Nephron (organoid): ENCODE measurements around the gene CDHR4.
"Not testable (repeated sequence)": the region's sequence is repeated elsewhere in the genome, so short reads cannot be mapped to it uniquely, and the experiment has no call there.

Experiments
- H3K27ac Mint-ChIP-seq, 3 experiments: 2 replicates each; pipeline ENCODE4 v1.8.0; 2020; ENCODE audit warnings: mixed read lengths in 3 of 3, mild to moderate bottlenecking in 2 of 3, moderate library complexity in 1 of 3
- H3K27me3 Mint-ChIP-seq: 2 replicates; pipeline ENCODE4 v1.8.0; 2021; ENCODE audit warnings: low read depth, mild to moderate bottlenecking, moderate library complexity, mixed read lengths
- H3K36me3 Mint-ChIP-seq: 2 replicates; pipeline ENCODE4 v1.8.0; 2020; ENCODE audit warnings: low read depth, mixed read lengths
- H3K4me1 Mint-ChIP-seq: 2 replicates; pipeline ENCODE4 v1.8.0; 2020; ENCODE audit warnings: mixed read lengths
- H3K4me3 Mint-ChIP-seq, 3 experiments: 2 replicates each; pipeline ENCODE4 v1.8.0; 2020; ENCODE audit warnings: mild to moderate bottlenecking in 3 of 3, mixed read lengths in 3 of 3, moderate library complexity in 2 of 3
- H3K9me3 Mint-ChIP-seq: 2 replicates; pipeline ENCODE4 v1.8.0; 2020; ENCODE audit warnings: mixed read lengths
- TF ChIP-seq, protein P1 (sequence below), 3 experiments: fragments of 200-600 bp; sonication (generic); IDR thresholded peaks; one replicate each; pipeline ENCODE4 v1.5.0; 2021; ENCODE audit warnings: antibody characterized with exemption in 3 of 3; ENCODE audit not compliant: unreplicated experiment in 3 of 3

Gene CDHR4

DNA sequence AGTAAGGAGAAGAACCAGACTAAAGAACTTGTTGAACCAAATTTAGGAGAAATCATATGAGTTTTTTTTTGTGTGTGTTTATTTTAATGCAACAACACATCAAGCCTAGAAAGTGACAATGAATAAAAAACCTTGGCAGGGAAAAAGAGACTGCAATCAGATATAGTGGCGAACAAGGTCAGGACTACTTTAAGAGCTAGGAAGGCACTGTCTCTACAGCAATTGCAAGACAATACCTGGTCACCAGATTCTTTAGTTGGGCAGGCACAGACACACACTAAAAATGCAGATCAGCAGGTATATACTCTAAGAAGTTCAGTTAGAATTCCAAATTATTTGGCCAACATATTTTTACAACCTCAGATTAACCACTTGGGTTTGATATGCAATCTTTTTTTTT lies 45.1 kb downstream of the CDHR4 start:
- no peak overlapping the region for H3K27ac Mint-ChIP-seq
- peaks cover 12% of the 10 kb centered on the region for H3K4me1 Mint-ChIP-seq
- TF ChIP-seq, protein P1, sequence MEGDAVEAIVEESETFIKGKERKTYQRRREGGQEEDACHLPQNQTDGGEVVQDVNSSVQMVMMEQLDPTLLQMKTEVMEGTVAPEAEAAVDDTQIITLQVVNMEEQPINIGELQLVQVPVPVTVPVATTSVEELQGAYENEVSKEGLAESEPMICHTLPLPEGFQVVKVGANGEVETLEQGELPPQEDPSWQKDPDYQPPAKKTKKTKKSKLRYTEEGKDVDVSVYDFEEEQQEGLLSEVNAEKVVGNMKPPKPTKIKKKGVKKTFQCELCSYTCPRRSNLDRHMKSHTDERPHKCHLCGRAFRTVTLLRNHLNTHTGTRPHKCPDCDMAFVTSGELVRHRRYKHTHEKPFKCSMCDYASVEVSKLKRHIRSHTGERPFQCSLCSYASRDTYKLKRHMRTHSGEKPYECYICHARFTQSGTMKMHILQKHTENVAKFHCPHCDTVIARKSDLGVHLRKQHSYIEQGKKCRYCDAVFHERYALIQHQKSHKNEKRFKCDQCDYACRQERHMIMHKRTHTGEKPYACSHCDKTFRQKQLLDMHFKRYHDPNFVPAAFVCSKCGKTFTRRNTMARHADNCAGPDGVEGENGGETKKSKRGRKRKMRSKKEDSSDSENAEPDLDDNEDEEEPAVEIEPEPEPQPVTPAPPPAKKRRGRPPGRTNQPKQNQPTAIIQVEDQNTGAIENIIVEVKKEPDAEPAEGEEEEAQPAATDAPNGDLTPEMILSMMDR (IDR thresholded peaks at IDR 0.05; ENCODE audit: unreplicated experiment in 3 of 3) = no peak
- no peaks in the 10 kb centered on the region for H3K9me3 Mint-ChIP-seq
- H3K27me3 Mint-ChIP-seq = no peaks in the 10 kb centered on the region
- no peak overlapping the region for H3K4me3 Mint-ChIP-seq
- peaks cover 17% of the 10 kb centered on the region for H3K36me3 Mint-ChIP-seq

DNA sequence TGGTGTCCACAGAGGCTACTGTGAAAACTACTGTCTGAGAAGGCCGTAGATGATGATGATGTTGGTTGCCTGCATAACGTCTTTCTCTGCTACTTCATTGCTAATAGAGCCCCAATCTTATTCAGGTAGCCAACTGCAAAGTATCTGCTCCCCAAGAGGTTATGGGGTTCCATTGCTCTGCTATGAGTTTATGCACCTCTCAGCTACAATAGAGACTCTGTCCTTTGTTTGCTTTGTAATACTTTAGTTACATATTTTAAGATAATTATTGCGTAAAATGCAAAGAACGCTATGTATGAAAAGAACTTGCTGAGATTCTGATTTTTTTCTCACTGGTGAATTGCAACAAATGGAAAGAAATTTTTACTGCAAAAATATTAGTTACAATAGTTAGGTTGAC lies 48.2 kb downstream of the CDHR4 start:
- Mint-ChIP-seq H3K27ac (no peak overlapping the region), H3K4me1 (peaks cover 5% of the 10 kb centered on the region), H3K27me3 (no peaks in the 10 kb centered on the region), H3K4me3 (no peak overlapping the region), H3K36me3 (peaks cover 30% of the 10 kb centered on the region), H3K9me3 (no peaks in the 10 kb centered on the region)
- TF ChIP-seq, protein P1 (IDR thresholded peaks at IDR 0.05; ENCODE audit: unreplicated experiment in 3 of 3) = no peak

DNA sequence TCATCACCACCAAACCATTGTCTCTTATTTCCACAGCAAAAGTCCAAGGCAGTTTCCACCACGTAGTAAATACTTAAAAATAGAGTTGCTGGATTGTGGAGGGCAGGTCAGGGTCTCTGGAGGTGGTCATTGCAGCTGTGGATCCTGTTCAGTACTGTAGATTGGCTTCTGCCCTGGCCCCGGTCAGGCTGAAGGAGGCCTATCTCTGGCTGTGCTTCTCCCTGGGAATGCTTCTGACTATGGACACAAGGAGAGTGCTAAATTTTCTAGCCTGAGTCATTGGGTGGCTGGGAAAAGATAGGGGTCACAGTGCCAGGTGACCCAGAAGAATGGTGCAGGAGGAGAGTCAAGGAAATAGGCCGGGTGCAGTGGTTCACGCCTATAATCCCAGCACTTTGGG lies 49.6 kb downstream of the CDHR4 start:
- Mint-ChIP-seq H3K4me3 (no peak overlapping the region), H3K9me3 (no peaks in the 10 kb centered on the region), H3K27ac (peak overlapping the region in 1 of 3 experiments; percentile 65), H3K27me3 (no peaks in the 10 kb centered on the region), H3K4me1 (peaks cover 5% of the 10 kb centered on the region), H3K36me3 (peaks cover 35% of the 10 kb centered on the region)
- TF ChIP-seq, protein P1 (IDR thresholded peaks at IDR 0.05; ENCODE audit: unreplicated experiment in 3 of 3) = no peak

DNA sequence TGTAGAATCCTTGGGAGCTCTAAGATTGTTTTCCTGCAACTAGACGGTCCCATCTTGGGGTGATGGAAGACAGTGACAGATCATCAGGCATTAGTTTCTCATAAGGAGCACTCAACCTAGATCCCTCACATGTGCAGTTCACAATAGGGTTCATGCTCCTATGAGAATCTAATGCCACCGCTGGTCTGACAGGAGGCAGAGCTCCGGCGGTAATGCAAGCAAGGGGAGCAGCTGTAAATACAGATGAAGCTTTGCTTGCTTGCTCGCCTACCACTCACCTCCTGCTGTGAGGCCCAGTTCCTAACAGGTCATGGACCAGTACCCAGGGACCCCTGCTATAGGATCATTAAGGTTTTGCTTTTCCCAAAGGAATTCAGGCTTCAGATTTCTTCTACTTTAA lies 50.8 kb downstream of the CDHR4 start:
- H3K4me1 Mint-ChIP-seq, H3K4me3 Mint-ChIP-seq, H3K27me3 Mint-ChIP-seq, H3K9me3 Mint-ChIP-seq: not testable (repeated sequence)
- Mint-ChIP-seq H3K36me3 (peaks cover 38% of the 10 kb centered on the region), H3K27ac (peak overlapping the region in 1 of 3 experiments; percentile 53)

DNA sequence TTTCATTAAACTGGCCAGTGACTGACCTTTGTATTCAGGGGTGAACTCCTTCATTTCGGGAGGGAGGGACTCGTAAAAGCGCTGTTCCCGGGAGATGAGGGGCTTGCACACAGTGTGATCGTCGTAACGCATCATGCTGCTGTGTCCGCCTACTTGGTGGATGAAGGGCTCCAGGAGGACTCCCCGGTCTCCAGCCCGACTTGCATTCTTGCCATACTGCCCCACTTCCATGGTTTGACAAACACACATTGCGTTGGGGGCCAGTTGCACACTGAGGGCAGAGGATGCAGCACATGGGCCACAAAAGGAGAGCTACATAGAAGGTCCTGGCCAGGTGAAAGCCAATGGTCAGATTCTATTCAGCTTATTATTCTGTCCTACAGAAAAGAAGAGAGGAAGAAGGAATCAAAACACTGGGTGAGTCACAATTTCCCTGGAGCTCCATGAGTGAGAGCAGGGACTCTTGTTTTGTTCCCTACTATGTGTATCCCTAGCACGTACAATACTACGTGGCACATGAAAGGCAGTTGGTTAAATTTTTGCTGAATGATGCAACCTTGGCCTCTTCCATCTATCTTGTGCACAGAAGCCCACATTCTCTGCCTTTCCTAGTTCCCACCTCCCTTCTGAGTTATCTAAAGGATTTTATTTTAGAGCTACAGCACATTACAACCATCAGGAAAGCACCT lies 51.7 kb downstream of the CDHR4 start:
- H3K36me3 Mint-ChIP-seq = peaks cover 38% of the 10 kb centered on the region
- H3K27me3 Mint-ChIP-seq = no peaks in the 10 kb centered on the region
- no peaks in the 10 kb centered on the region for H3K9me3 Mint-ChIP-seq
- TF ChIP-seq, protein P1 (IDR thresholded peaks at IDR 0.05; ENCODE audit: unreplicated experiment in 3 of 3) = no peak
- no peak overlapping the region for H3K4me3 Mint-ChIP-seq
- peak overlapping the region in 1 of 3 experiments; percentile 17 for H3K27ac Mint-ChIP-seq
- no peaks in the 10 kb centered on the region for H3K4me1 Mint-ChIP-seq

DNA sequence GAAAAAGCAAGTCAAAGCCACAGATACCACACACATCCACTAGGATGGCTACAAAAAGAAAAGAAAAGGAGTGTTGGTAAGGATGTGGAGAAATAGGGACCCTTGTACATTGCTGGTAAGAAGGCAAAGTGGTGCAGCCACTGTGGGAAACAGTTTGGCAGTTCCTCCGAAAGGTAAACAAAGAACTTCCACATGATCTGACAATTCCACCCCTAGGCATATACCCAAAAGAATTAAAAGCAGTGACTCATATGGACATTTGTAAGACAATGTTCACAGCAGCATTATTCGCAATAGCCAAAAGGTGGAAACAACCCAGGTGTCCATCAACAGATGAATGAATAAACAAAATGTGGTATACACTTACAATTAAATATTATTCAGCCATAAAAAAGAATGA lies 53.7 kb downstream of the CDHR4 start:
- Mint-ChIP-seq H3K36me3 (peaks cover 40% of the 10 kb centered on the region), H3K27me3 (no peaks in the 10 kb centered on the region), H3K27ac (no peak overlapping the region), H3K9me3 (no peaks in the 10 kb centered on the region), H3K4me3 (no peak overlapping the region), H3K4me1 (no peaks in the 10 kb centered on the region)
- TF ChIP-seq, protein P1 (IDR thresholded peaks at IDR 0.05; ENCODE audit: unreplicated experiment in 3 of 3) = no peak
